Measurements from ENCODE around the gene ADAMTS18.

The ADAMTS18 gene

DNA sequence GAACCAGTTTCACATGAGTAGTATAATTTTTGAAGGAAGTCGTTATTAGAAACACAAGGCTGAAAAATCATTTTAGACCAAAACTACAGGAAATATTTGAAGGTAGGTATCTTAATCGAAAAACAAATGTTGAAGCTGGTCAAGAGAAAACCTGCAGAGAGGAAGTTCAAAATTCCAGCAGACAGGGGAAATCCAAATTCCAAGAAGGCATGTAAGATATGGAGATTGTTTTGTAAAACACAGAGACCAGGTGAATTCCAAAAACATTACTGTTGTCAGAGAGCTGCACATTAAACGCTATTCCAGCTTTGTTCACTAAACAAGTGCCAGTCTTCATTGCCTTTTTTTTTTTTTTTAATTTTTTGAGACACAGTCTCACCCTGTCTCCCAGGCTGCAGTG lies 38.4 kb downstream of the ADAMTS18 start:
- DNase-seq (ENCODE audit: low read depth, low spot score) = no peak

GRCh38 chr16:77394699-77395098 lies 40.1 kb downstream of the ADAMTS18 start:
- DNase-seq (ENCODE audit: low read depth, low spot score) = no peak

- no peak for DNase-seq (ENCODE audit: low read depth, low spot score)
These were observed 40.9 kb downstream of the ADAMTS18 start for GRCh38 chr16:77393955-77394354.

DNA sequence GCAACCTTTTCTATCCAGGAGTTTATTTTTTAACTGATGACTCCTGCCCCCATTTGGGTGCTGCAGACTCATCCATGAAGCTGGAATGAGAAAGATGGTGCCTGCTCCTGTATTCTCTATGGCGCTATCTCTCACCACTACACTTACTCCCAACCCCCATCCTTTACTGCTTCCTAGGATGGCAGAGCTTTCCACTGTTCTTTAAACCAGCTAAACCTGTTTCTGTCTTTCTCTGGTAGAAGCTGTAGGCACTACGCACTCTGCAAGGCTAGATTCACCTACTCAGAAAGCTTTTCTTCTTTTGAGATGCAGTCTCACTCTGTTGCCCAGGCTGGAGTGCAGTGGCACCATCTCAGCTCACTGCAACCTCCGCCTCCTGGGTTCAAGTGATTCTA lies 47.0 kb downstream of the ADAMTS18 start:
- DNase-seq (ENCODE audit: low read depth, low spot score) = no peak

- no peak for DNase-seq (ENCODE audit: low read depth, low spot score)
These were observed 47.7 kb downstream of the ADAMTS18 start for GRCh38 chr16:77386831-77387814.

- DNase-seq (ENCODE audit: low read depth, low spot score) = no peak
These were observed 49.4 kb downstream of the ADAMTS18 start for GRCh38 chr16:77385481-77385880.

DNA sequence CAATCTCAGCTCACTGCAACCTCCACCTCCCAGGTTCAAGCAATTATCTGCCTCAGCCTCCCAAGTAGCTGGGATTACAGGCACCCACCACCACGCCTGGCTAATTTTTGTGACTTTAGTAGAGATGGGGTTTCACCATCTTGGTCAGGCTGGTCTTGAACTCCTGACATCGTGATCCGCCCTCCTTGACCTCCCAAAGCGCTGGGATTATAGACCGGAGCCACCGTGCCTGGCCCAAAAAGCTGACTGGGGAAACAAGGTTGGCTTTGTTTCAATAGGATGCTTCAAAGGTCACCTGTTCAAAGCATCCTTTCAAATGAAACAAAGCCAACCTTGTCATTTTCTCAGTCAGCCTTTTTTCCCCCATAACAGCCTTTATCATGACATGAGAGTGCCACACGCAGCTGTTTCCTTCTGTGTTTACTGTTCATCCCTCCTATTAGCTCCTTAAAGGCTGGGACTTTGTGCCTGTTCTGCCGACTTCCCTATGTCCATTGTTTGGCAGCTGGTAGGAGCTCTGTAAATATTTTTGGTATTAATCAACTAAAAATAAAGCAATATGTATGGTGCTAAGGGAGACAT lies 51.1 kb downstream of the ADAMTS18 start:
- DNase-seq (ENCODE audit: low read depth, low spot score) = no peak

DNA sequence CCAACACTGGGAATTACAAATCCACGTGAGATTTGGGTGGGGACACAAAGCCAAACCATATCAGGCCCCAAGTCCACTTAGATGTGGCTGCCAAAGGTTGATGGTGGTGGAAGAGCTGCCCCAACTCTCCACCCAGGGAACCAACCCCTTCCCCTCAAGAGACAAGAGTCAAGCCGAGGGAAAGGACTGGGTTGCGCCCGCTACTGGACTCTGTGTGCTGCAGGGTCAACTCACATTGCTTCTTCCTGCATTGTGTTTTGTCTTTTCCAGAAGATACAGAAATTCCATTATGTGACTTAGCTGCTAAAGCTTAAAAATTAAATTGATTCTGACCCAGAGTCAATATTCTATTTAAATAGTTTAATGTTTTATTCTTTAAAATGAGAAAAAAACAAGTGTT lies 58.5 kb downstream of the ADAMTS18 start:
- no peak for DNase-seq (ENCODE audit: low read depth, low spot score)

GRCh38 chr16:77375396-77375795 lies 59.4 kb downstream of the ADAMTS18 start:
- DNase-seq (ENCODE audit: low read depth, low spot score) = no peak

DNA sequence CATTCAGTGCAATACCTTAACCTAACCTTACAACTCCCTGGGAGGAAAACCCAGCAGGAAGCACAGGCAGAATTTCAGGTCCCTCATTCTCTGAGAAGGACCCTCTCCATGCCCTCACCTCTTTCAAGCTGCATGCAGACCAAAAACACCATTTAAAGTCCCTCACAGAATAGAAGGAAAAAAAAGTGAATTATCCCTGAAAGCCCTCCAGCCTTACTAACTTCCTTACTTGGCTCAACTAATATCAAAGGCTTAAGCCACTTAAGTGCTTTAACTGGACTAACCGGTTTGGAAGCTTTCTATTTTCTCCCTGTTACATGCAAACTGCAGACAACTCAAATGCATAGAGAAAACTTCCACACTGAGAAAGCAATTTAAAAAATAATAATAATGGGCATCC lies 60.5 kb downstream of the ADAMTS18 start:
- no peak for DNase-seq (ENCODE audit: low read depth, low spot score)

GRCh38 chr16:77373726-77374125 lies 61.1 kb downstream of the ADAMTS18 start:
- no peak for DNase-seq (ENCODE audit: low read depth, low spot score)

- no peak for DNase-seq (ENCODE audit: low read depth, low spot score)
These were observed 70.1 kb downstream of the ADAMTS18 start for GRCh38 chr16:77364770-77365169.

- no peak for DNase-seq (ENCODE audit: low read depth, low spot score)
These were observed 75.8 kb downstream of the ADAMTS18 start for GRCh38 chr16:77359065-77359502.

DNA sequence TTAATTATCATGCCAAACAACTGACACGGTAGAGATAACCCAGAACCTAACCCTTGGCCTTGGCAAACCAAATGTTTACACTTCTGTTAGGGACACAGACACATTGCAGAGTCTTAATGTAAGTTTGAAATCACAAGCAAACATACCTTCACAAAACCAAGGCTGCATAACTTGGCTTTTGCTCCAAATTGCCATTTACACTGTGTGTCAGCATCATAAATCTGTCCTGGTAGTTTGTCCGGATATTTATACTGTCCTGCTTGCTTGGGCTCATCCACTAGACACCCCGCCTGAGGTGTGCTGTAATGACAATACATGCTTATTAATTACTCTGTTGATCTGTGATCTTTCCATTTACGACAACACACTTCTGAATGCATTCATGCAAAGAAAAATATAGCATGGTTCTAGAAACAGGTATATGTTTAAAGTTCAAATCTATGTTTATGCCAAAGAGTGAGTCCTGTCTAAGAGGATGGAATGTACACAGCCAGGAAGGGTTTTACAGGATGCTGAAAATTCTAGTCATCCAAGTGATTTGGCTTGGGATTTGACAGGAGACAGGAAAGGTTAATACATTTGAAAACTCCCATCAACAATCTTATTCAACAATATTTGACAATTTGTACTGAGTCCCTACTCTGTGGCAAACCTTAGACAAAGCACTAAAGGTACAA lies 81.1 kb downstream of the ADAMTS18 start:
- no peak for DNase-seq (ENCODE audit: low read depth, low spot score)

- no peak for DNase-seq (ENCODE audit: low read depth, low spot score)
These were observed 90.5 kb downstream of the ADAMTS18 start for GRCh38 chr16:77344341-77344740.

- DNase-seq (ENCODE audit: low read depth, low spot score) = no peak
These were observed 98.2 kb downstream of the ADAMTS18 start for GRCh38 chr16:77336637-77337036.

DNA sequence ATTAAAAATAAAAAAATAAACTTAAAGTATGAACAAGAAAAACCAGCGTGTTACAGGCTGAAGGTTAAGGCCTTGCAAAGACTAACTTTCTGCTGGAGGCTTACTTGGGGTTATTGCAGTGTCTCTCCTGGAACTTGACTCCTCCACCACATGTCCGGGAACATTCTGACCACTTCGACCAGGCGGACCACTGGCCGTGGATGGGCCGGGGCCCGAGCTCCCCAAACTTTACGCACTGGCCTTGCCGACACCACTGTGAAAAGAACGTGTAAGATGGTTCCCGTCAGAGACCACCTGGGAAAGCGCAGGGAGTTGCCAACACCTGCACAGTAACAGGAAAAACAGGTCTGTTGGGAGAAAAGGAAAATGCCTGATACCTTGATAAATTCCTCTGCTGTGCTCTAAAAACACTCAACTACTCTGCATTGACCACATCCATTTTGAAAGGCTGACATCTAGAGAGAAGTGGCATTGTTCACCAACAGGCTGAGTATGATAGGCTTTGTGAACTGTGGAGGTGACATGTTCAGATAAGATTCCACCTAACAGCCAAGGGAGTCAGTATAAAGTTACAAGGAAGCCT lies 99.1 kb downstream of the ADAMTS18 start:
- no peak for DNase-seq (ENCODE audit: low read depth, low spot score)

DNA sequence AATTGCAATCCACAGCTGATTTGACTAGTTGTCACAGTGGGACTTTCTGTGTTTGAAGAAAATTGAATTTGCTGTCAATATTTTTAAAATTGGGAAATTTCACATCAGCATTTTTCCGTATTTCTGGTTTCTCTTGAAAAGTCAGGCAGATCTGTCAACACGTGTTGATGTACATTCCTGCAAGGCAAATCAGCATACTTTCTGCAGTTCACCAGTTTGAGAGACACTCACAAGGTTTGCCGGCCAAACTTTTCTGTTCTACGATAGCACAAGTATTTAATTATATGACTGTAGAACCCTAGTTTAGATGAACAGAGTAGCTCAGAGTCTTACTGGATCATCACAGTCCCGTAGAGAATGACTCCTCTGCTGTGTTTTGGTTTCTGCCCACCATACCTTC lies 102.0 kb downstream of the ADAMTS18 start:
- DNase-seq (ENCODE audit: low read depth, low spot score) = no peak

DNA sequence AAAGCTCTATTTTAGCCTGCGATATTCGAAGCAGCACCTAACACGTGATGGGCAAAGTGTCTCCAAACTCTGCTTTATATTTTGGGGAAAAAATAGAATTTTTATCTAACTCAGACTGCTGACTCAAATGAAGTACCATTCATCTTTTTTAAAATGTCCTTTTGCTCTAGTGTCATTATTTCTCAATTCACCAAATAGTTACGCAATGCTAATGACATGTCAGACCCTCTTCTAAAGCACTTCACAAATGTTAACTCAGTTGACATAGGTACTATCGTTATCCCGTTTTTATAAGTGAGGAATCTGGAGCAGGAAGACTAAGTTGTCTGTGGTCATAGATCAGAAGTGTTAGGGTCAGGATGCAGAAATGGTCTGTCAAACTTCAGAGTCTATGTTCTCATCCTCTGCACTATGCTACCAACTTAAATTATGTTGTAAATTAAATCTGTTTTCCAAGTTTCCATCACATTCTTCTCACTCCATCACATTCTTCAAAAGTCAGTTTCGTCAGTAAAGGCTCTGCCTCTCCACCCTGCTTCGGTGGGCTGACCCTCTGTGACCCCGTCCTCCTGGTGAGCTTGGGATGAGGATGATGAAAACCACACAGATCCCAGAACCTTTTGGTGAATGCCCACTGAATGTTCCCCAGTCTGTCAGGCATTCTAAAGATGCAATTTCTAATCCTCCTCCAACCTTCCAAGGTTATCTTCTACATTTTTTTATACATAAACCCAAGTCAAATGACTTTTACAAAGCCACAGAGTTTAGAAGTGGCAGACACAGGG lies 102.8 kb downstream of the ADAMTS18 start:
- DNase-seq (ENCODE audit: low read depth, low spot score) = no peak

DNA sequence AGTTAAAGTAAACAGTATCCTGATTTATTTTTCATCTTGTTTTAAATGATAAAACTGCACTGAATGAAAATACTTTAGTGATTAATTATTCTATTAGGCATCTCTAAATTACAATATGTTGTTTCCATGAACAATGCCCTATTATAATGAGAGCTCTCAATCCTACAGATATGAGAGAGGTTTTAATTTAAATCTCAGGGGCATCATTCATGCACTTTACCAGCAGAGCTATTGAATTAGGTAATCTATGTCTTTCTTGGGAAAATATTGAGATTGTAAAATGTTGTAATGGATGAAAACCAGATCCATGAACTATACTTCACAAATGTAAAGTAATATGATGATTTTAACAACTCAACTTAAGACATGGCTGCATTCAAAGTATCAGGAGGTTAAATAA lies 103.8 kb downstream of the ADAMTS18 start:
- DNase-seq (ENCODE audit: low read depth, low spot score) = no peak

DNA sequence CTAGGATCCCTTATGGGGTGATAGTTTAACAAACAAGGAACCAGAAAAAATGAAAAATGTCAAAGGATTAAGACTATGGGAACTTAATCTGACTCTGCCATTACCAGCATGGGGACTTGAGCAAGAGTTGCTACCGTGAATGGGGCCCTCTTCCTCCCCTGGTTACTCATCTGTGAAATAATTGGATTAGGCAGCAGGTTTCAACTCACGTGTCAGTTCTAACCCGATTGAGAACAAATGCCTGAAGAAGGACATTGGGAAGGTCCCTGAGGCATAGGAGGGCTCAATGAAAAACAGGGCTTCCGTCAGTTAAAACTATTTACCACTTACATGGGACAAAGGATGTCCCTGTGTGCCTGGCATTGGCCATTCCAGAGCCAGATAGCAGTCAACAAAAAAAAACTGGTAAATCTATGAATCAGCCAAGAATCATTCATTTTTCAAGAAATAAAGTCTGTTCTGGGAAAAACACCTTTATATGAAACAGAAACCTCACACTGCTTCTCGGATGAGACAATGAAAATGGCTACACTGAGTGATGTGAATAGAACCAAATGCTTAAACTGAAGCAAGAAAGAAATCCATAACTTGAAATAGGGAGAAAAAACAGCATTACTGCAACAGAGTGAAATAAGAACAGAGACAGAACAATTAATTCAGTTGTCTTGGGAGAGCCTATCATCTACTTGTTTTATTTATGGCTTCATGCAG lies 104.3 kb downstream of the ADAMTS18 start:
- no peak for DNase-seq (ENCODE audit: low read depth, low spot score)

Data from iPS DF 19.7 (cell line).